Activated T-helper 9 cell treated with anti-CD3 and anti-CD28 coated beads, Interleukin-2, amount 50 U/mL, for 16 hours (primary cell): ENCODE results near the gene PRG3.

Experiments
- DNase-seq: peaks from one replicate; pipeline ENCODE4 v3.0.0-alpha.2; 2020; ENCODE audit warnings: low read depth

Gene PRG3

GRCh38 chr11:57380975-57381374 is at the start of gene PRG3:
Gene PRG3 (minus strand): TSS chr11:57381150. CDS start chr11:57380708, 442 bp downstream.
- no peak for DNase-seq

GRCh38 chr11:57429946-57430345 is 49.0 kb upstream of the PRG3 start:
- DNase-seq, result no peak

GRCh38 chr11:57428643-57429042 is 47.7 kb upstream of the PRG3 start:
- no peak for DNase-seq

- no peak for DNase-seq
Measured at GRCh38 chr11:57427727-57428082, 46.8 kb upstream of the PRG3 start.

GRCh38 chr11:57426929-57427726 is 46.2 kb upstream of the PRG3 start, which contains the start of gene SLC43A3:
Gene SLC43A3 (minus strand): TSS chr11:57427121. CDS start chr11:57426172, 949 bp downstream.
- peak; percentile 71 for DNase-seq

GRCh38 chr11:57426439-57426928 is 45.5 kb upstream of the PRG3 start:
- no peak for DNase-seq

- no peak for DNase-seq
Measured at GRCh38 chr11:57425565-57426438, 44.9 kb upstream of the PRG3 start.

GRCh38 chr11:57424792-57425564 is 44.0 kb upstream of the PRG3 start:
- peak; percentile 83 for DNase-seq

- DNase-seq, result no peak
Measured at GRCh38 chr11:57424137-57424791, 43.3 kb upstream of the PRG3 start.

GRCh38 chr11:57422669-57423068 is 41.7 kb upstream of the PRG3 start:
- DNase-seq, result no peak

GRCh38 chr11:57421805-57422204 is 40.9 kb upstream of the PRG3 start:
- no peak for DNase-seq

- no peak for DNase-seq
Measured at GRCh38 chr11:57421066-57421465, 40.1 kb upstream of the PRG3 start.

GRCh38 chr11:57419146-57419545 is 38.2 kb upstream of the PRG3 start:
- DNase-seq, result no peak

- DNase-seq, result no peak
Measured at GRCh38 chr11:57418131-57418530, 37.2 kb upstream of the PRG3 start.

GRCh38 chr11:57417056-57417455 is 36.1 kb upstream of the PRG3 start:
- DNase-seq, result no peak

GRCh38 chr11:57416436-57416835 is 35.5 kb upstream of the PRG3 start:
- no peak for DNase-seq

GRCh38 chr11:57414612-57415212 is 33.8 kb upstream of the PRG3 start:
- DNase-seq, result no peak

GRCh38 chr11:57413681-57414080 is 32.7 kb upstream of the PRG3 start:
- no peak for DNase-seq

- no peak for DNase-seq
Measured at GRCh38 chr11:57410287-57410686, 29.3 kb upstream of the PRG3 start.

GRCh38 chr11:57409321-57410100 is 28.6 kb upstream of the PRG3 start:
- DNase-seq, result no peak
